Stimulated activated CD8-positive, alpha-beta memory T cell treated with anti-CD3 and anti-CD28 coated beads, Interleukin-15, amount 100 ng/mL, for 1 hour (primary cell): ENCODE results near the gene FLT4.

Source experiments
- DNase-seq: peaks from one replicate; pipeline ENCODE4 v3.0.0-alpha.2; 2020; ENCODE audit warnings: low read depth

Gene FLT4

GRCh38 chr5:180626661-180627385 lies 22.6 kb downstream of the FLT4 start:
- DNase-seq: no peak

- no peak for DNase-seq
These were observed 23.4 kb downstream of the FLT4 start for GRCh38 chr5:180625791-180626660.

GRCh38 chr5:180625125-180625790 lies 24.1 kb downstream of the FLT4 start:
- no peak for DNase-seq

GRCh38 chr5:180624587-180624986 lies 24.8 kb downstream of the FLT4 start:
- no peak for DNase-seq

- DNase-seq: no peak
These were observed 25.6 kb downstream of the FLT4 start for GRCh38 chr5:180623844-180624243.

- DNase-seq: no peak
These were observed 26.0 kb downstream of the FLT4 start for GRCh38 chr5:180623411-180623834.

- DNase-seq: no peak
These were observed 26.5 kb downstream of the FLT4 start for GRCh38 chr5:180622910-180623309.

- no peak for DNase-seq
These were observed 28.1 kb downstream of the FLT4 start for GRCh38 chr5:180621311-180621710.

GRCh38 chr5:180620014-180620413 lies 29.4 kb downstream of the FLT4 start:
- DNase-seq: no peak

GRCh38 chr5:180619563-180619915 lies 29.9 kb downstream of the FLT4 start:
- no peak for DNase-seq

GRCh38 chr5:180618829-180619562 lies 30.4 kb downstream of the FLT4 start:
- no peak for DNase-seq

GRCh38 chr5:180618487-180618828 lies 30.9 kb downstream of the FLT4 start:
- no peak for DNase-seq

GRCh38 chr5:180613814-180614188 lies 35.6 kb downstream of the FLT4 start:
- no peak for DNase-seq

GRCh38 chr5:180613188-180613813 lies 36.1 kb downstream of the FLT4 start:
- no peak for DNase-seq

- no peak for DNase-seq
These were observed 36.7 kb downstream of the FLT4 start for GRCh38 chr5:180612683-180613082.

GRCh38 chr5:180611140-180611850 lies 38.1 kb downstream of the FLT4 start:
- DNase-seq: no peak

- DNase-seq: no peak
These were observed 39.4 kb downstream of the FLT4 start for GRCh38 chr5:180609817-180610550.

GRCh38 chr5:180609386-180609785 lies 40.0 kb downstream of the FLT4 start:
- DNase-seq: no peak

GRCh38 chr5:180608572-180609310 lies 40.7 kb downstream of the FLT4 start:
- DNase-seq: no peak
